HepG2 (cell line): ENCODE data around the gene ATXN7L3. TPM values are rescaled to one million over a fixed set of nuclear protein-coding genes. Genes with fewer than 3 reads are reported as not detected.

Source experiments
- CBX1 ChIP-seq: IDR thresholded peaks from one replicate; pipeline ENCODE4 v1.6.1; 2016; ENCODE audit warnings: antibody characterized with exemption, low read depth
- DNMT1 ChIP-seq: sonication (generic); formaldehyde crosslinking; IDR thresholded peaks from 2 replicates; pipeline ENCODE4 v1.5.1; 2020; ENCODE audit warnings: mild to moderate bottlenecking, missing genetic modification reagents
- GTF3A ChIP-seq: sonication (generic); formaldehyde crosslinking; conservative IDR thresholded peaks from 2 replicates; pipeline ENCODE4 v1.4.0; 2020; ENCODE audit warnings: mild to moderate bottlenecking, missing genetic modification reagents
- HMGXB3 ChIP-seq: sonication (generic); formaldehyde crosslinking; IDR thresholded peaks from 2 replicates; pipeline ENCODE4 v1.4.0; 2020; ENCODE audit warnings: missing genetic modification reagents, borderline replicate concordance
- KAT2B ChIP-seq: fragments of 150-350 bp; IDR thresholded peaks from 2 replicates; pipeline ENCODE4 v1.6.1; 2014; ENCODE audit warnings: low read depth, low read length, borderline replicate concordance
- RXRB ChIP-seq: IDR thresholded peaks from 2 replicates; pipeline ENCODE4 v1.6.1; 2016; ENCODE audit warnings: borderline replicate concordance, missing genetic modification reagents, missing compliant biosample characterization
- SNRNP70 ChIP-seq: fragments of 200-400 bp; formaldehyde crosslinking; IDR thresholded peaks from 2 replicates; pipeline ENCODE4 v1.6.1; 2017; ENCODE audit warnings: mild to moderate bottlenecking, low read depth, low read length, moderate library complexity
- TBP ChIP-seq: sonication (generic); formaldehyde crosslinking; IDR thresholded peaks from 2 replicates; pipeline ENCODE4 v1.5.0; 2020; ENCODE audit warnings: missing genetic modification reagents
- USF2 ChIP-seq, 2 experiments: sonication (generic) in 1 of 2; formaldehyde crosslinking in 1 of 2; IDR thresholded peaks; 2 replicates each; pipeline versions ENCODE4 v1.5.1 to v1.6.1; 2011 to 2020; ENCODE audit warnings: borderline replicate concordance in 1 of 2, low read depth in 1 of 2, low read length in 1 of 2, mild to moderate bottlenecking in 1 of 2, missing genetic modification reagents in 1 of 2, moderate library complexity in 1 of 2
- ZBTB21 ChIP-seq: sonication (generic); formaldehyde crosslinking; IDR thresholded peaks from 2 replicates; pipeline ENCODE4 v1.4.0; 2020; ENCODE audit warnings: missing genetic modification reagents
- ZBTB37 ChIP-seq: sonication (generic); formaldehyde crosslinking; IDR thresholded peaks from 2 replicates; pipeline ENCODE4 v1.4.0; 2020; ENCODE audit warnings: mild to moderate bottlenecking, missing genetic modification reagents
- ZBTB49 ChIP-seq: sonication (generic); formaldehyde crosslinking; IDR thresholded peaks from 2 replicates; pipeline ENCODE4 v1.4.0; 2020; ENCODE audit warnings: missing genetic modification reagents, borderline replicate concordance
- ZNF20 ChIP-seq: sonication (generic); formaldehyde crosslinking; IDR thresholded peaks from 2 replicates; pipeline ENCODE4 v1.4.0; 2020; ENCODE audit warnings: mild to moderate bottlenecking, moderate library complexity, missing genetic modification reagents
- ZNF577 ChIP-seq: sonication (generic); formaldehyde crosslinking; IDR thresholded peaks from 2 replicates; pipeline ENCODE4 v1.4.0; 2020; ENCODE audit warnings: mild to moderate bottlenecking, low read depth, missing genetic modification reagents, borderline replicate concordance
- ZSCAN22 ChIP-seq: sonication (generic); formaldehyde crosslinking; IDR thresholded peaks from 2 replicates; pipeline ENCODE4 v1.4.0; 2020; ENCODE audit warnings: mild to moderate bottlenecking, missing genetic modification reagents
- polyA plus RNA-seq, 8 experiments: library from polyadenylated mRNA; depleted of rRNA in 3 of 8; stranded (reverse) in 7 of 8; unstranded in 1 of 8; fragments of >200 nt; fragmentation: Illumina TruSeq in 4 of 8; extraction: Trizol in 4 of 8; gene quantifications; 2 replicates each; pipeline versions ENCODE4 v1.2.1 to v1.2.3, GENCODE V29; 2011 to 2016; ENCODE audit warnings: low read depth in 4 of 8, missing spikeins in 1 of 8, mixed read lengths in 1 of 8; ENCODE audit not compliant: insufficient read depth in 1 of 8
- total RNA-seq, 5 experiments: library from RNA; depleted of rRNA; stranded (reverse); fragments of >200 nt; fragmentation: Illumina TruSeq; extraction: Trizol; gene quantifications; 2 replicates each; pipeline ENCODE4 v1.2.3, GENCODE V29; 2016; ENCODE audit warnings: low read depth in 1 of 5

Gene ATXN7L3
- total and polyA plus RNA-seq, 2 of the 13 experiments (the other 11 are each of a cell fraction or from before 2014, with no cell fraction given), result 44.5 to 59.1 TPM

GRCh38 chr17:44220213-44221083 lies 20.8 kb upstream of the ATXN7L3 start (continued):
- TF ChIP-seq HMGXB3 (no peak), CBX1 (no peak), KAT2B (no peak), TBP (CRISPR knock-in tag) (no peak), ZNF20 (CRISPR knock-in tag) (no peak; the same call in 1 of the 2 replicates), ZSCAN22 (CRISPR knock-in tag) (no peak), RXRB (CRISPR knock-in tag) (no peak), ZNF577 (no peak), ZBTB37 (CRISPR knock-in tag) (no peak), SNRNP70 (no peak), USF2 (IDR thresholded peaks at IDR 0.05; ENCODE audit: low read depth, low read length) (no peak), USF2 (CRISPR knock-in tag; IDR thresholded peaks at IDR 0.05; ENCODE audit: borderline replicate concordance) (no peak), ZBTB21 (no peak), DNMT1 (CRISPR knock-in tag) (no peak), ZBTB49 (no peak), GTF3A (CRISPR knock-in tag) (no peak)
